ENCODE results near the gene TLE4.

The TLE4 gene

GRCh38 chr9:79570448-79571308 lies 1.1 kb upstream of the TLE4 start:
- H3K27ac ChIP-seq (ENCODE audit: insufficient read depth in 1 of 2, low read depth in 1 of 2, low read length in 2 of 2, poor library complexity in 1 of 2, severe bottlenecking in 2 of 2), result peak overlapping the region in 1 of 2 experiments; percentile 68
- peak; percentile 37 to 79 (median 68) for DNase-seq
- ChIA-PET CTCF (interaction anchor here (0.9 to 1.7 kb wide), 2 partner anchors 13 to 95 kb away, joined by 3 to 5 read pairs; no protein-coding TSS in a partner anchor), POLR2A (interaction anchor here (1.6 to 1.8 kb wide), 3 partner anchors 11 to 53 kb away, joined by 8 to 16 read pairs (median 9); no protein-coding TSS in a partner anchor)
- H3K9me3 ChIP-seq (ENCODE audit: control extremely low read depth in 1 of 5, control insufficient read depth in 4 of 5, insufficient read depth in 2 of 5, low read depth in 1 of 5, low read length in 4 of 5), result no peaks in the 10 kb centered on the region
- peaks cover 16 to 27% (median 20%) of the 10 kb centered on the region in 4 experiments for H3K4me1 ChIP-seq (ENCODE audit: control extremely low read depth in 1 of 4, control insufficient read depth in 4 of 4, insufficient read depth in 4 of 4, low read length in 3 of 4)
- H3K27me3 ChIP-seq (replicated peaks in 2 of 5; ENCODE audit: control insufficient read depth in 4 of 5, insufficient read depth in 5 of 5, low read length in 4 of 5), result peaks cover 0 to 5% (median 4%) of the 10 kb centered on the region in 5 experiments
- H3K4me3 ChIP-seq (ENCODE audit: control insufficient read depth in 1 of 7, extremely low read depth in 1 of 7, insufficient read depth in 4 of 7, low read depth in 2 of 7, low read length in 6 of 7), result peak overlapping the region; percentile 28 to 95 (median 88)
- under 1% methylated on average over 40 of the region's 69 CpGs for WGBS (ENCODE audit: insufficient coverage)
- H3K36me3 ChIP-seq (ENCODE audit: control insufficient read depth in 4 of 4, insufficient read depth in 4 of 4, low read length in 3 of 4), result peaks cover 0 to 2% (median 0%) of the 10 kb centered on the region in 4 experiments

GRCh38 chr9:79572032-79572607 lies 355 bp downstream of the TLE4 start:
- WGBS (ENCODE audit: insufficient coverage), result 0% methylated on average over 44 of the region's 48 CpGs
- DNase-seq, result peak in 1 of 3 donors; percentile 76
- H3K4me1 ChIP-seq (ENCODE audit: control extremely low read depth in 1 of 4, control insufficient read depth in 4 of 4, insufficient read depth in 4 of 4, low read length in 3 of 4), result peaks cover 18 to 34% (median 20%) of the 10 kb centered on the region in 4 experiments

DNA sequence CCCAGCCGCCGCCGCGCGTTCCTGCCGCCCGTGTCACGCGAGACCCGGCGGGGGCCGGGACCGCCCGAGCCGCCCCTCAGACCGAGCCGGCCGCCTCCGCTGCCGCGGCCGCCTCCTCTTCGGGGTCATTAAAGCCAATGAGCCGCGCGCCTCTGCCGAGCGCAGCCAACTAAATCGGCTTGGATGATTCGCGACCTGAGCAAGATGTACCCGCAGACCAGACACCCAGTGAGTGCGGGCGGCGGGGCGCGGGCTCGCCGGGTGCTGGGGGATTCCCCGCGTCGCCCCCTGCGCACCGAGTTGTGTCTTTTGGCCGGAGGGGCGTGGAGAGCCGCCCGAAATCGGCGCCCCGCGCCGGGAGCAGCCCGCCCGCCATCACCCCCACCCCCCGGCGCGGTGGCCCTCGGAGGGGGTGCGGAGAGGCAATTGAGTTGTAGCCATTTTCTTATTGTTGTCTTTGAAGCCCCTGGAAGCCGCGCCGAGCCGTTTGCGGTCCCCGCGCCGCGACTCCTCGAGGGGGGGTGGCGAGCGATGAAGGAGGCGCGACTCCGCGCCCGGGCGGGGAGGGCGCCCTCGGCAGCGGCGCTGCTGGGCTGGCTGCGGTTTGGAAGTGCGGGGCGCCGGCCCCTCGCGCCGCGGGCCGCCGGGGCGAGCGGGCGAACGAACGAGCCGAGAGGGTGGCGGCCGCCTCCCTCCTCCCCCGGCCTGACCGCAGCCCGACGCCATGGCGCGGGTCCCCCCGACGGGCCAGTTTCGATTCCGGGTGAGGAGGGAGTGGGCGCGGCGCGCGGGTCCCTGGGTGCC lies 1.0 kb downstream of the TLE4 start:
- peak; percentile 38 to 74 (median 64) for DNase-seq
- Histone ChIP-seq H3K9me3 (ENCODE audit: control extremely low read depth in 1 of 5, control insufficient read depth in 4 of 5, insufficient read depth in 2 of 5, low read depth in 1 of 5, low read length in 4 of 5) (no peaks in the 10 kb centered on the region), H3K27me3 (replicated peaks in 2 of 5; ENCODE audit: control insufficient read depth in 4 of 5, insufficient read depth in 5 of 5, low read length in 4 of 5) (peaks cover 0 to 5% (median 4%) of the 10 kb centered on the region in 5 experiments), H3K4me1 (ENCODE audit: control extremely low read depth in 1 of 4, control insufficient read depth in 4 of 4, insufficient read depth in 4 of 4, low read length in 3 of 4) (peaks cover 19 to 39% (median 22%) of the 10 kb centered on the region in 4 experiments), H3K27ac (ENCODE audit: insufficient read depth in 1 of 2, low read depth in 1 of 2, low read length in 2 of 2, poor library complexity in 1 of 2, severe bottlenecking in 2 of 2) (peak overlapping the region; percentile 88 to 93), H3K36me3 (ENCODE audit: control insufficient read depth in 4 of 4, insufficient read depth in 4 of 4, low read length in 3 of 4) (peaks cover 0 to 5% (median 3%) of the 10 kb centered on the region in 4 experiments), H3K4me3 (ENCODE audit: control insufficient read depth in 1 of 7, extremely low read depth in 1 of 7, insufficient read depth in 4 of 7, low read depth in 2 of 7, low read length in 6 of 7) (peak overlapping the region; percentile 85 to 100 (median 97))
- CTCF ChIA-PET, result interaction anchor here (1.4 to 1.7 kb wide), 2 partner anchors 11 to 32 kb away, joined by 5 read pairs; no protein-coding TSS in a partner anchor
- WGBS (ENCODE audit: insufficient coverage), result 0% methylated on average over 101 of the region's 115 CpGs
- POLR2A ChIA-PET, result interaction anchor here (0.6 to 1.8 kb wide), 6 partner anchors 9 to 114 kb away, joined by 3 to 16 read pairs (median 7); no protein-coding TSS in a partner anchor

More at GRCh38 chr9:79572032-79572607, 355 bp downstream of the TLE4 start:
- POLR2A ChIA-PET, result interaction anchor here (0.9 to 1.8 kb wide), 7 partner anchors 10 to 193 kb away, joined by 3 to 16 read pairs (median 7); no protein-coding TSS in a partner anchor
- no peaks in the 10 kb centered on the region for H3K9me3 ChIP-seq (ENCODE audit: control extremely low read depth in 1 of 5, control insufficient read depth in 4 of 5, insufficient read depth in 2 of 5, low read depth in 1 of 5, low read length in 4 of 5)
- H3K4me3 ChIP-seq (ENCODE audit: control insufficient read depth in 1 of 7, extremely low read depth in 1 of 7, insufficient read depth in 4 of 7, low read depth in 2 of 7, low read length in 6 of 7), result peak overlapping the region; percentile 85 to 100 (median 97)
- peak overlapping the region; percentile 88 to 93 for H3K27ac ChIP-seq (ENCODE audit: insufficient read depth in 1 of 2, low read depth in 1 of 2, low read length in 2 of 2, poor library complexity in 1 of 2, severe bottlenecking in 2 of 2)
- H3K27me3 ChIP-seq (replicated peaks in 2 of 5; ENCODE audit: control insufficient read depth in 4 of 5, insufficient read depth in 5 of 5, low read length in 4 of 5), result peaks cover 0 to 5% (median 4%) of the 10 kb centered on the region in 5 experiments
- H3K36me3 ChIP-seq (ENCODE audit: control insufficient read depth in 4 of 4, insufficient read depth in 4 of 4, low read length in 3 of 4), result peaks cover 0 to 5% (median 3%) of the 10 kb centered on the region in 4 experiments
- CTCF ChIA-PET, result interaction anchor here (1.1 to 1.7 kb wide), 4 partner anchors 11 to 48 kb away, joined by 3 to 5 read pairs (median 4); no protein-coding TSS in a partner anchor

DNA sequence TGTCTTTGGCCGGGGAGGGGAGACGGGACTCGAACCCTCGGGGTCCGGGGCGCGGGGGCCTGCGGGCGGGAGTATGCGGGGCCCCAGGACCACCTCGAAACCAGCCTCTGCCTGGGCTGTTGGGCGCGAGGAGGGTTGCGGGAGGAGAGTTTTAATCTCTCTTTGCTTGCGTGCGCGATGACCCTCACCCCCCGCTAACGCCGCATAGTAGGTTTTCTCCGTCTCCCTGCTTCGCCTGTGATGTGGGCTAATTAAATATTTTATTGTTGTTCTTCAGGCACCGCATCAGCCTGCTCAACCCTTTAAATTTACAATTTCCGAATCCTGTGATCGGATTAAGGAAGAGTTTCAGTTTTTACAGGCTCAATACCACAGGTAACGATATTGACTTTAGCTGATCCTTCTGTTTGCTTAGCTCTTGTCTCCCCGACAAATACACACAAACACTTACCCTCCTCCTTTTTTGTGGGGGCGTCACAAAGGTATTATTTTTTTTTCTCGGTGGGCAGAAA lies 1.7 kb downstream of the TLE4 start:
- no peaks in the 10 kb centered on the region for H3K9me3 ChIP-seq (ENCODE audit: control extremely low read depth in 1 of 5, control insufficient read depth in 4 of 5, insufficient read depth in 2 of 5, low read depth in 1 of 5, low read length in 4 of 5)
- peak overlapping the region; percentile 85 to 100 (median 97) for H3K4me3 ChIP-seq (ENCODE audit: control insufficient read depth in 1 of 7, extremely low read depth in 1 of 7, insufficient read depth in 4 of 7, low read depth in 2 of 7, low read length in 6 of 7)
- peaks cover 20 to 46% (median 27%) of the 10 kb centered on the region in 4 experiments for H3K4me1 ChIP-seq (ENCODE audit: control extremely low read depth in 1 of 4, control insufficient read depth in 4 of 4, insufficient read depth in 4 of 4, low read length in 3 of 4)
- H3K36me3 ChIP-seq (ENCODE audit: control insufficient read depth in 4 of 4, insufficient read depth in 4 of 4, low read length in 3 of 4), result peaks cover 0 to 5% (median 3%) of the 10 kb centered on the region in 4 experiments
- 0% methylated on average over 10 of the region's 29 CpGs for WGBS (ENCODE audit: insufficient coverage)
- ChIA-PET POLR2A (interaction anchor here (0.6 to 1.1 kb wide), 2 partner anchors 51 to 58 kb away, joined by 3 to 5 read pairs; no protein-coding TSS in a partner anchor), CTCF (no interaction called here)
- no peak for DNase-seq
- H3K27me3 ChIP-seq (replicated peaks in 2 of 5; ENCODE audit: control insufficient read depth in 4 of 5, insufficient read depth in 5 of 5, low read length in 4 of 5), result peaks cover 0 to 5% (median 4%) of the 10 kb centered on the region in 5 experiments
- H3K27ac ChIP-seq (ENCODE audit: insufficient read depth in 1 of 2, low read depth in 1 of 2, low read length in 2 of 2, poor library complexity in 1 of 2, severe bottlenecking in 2 of 2), result peak overlapping the region; percentile 58 to 93

- Histone ChIP-seq H3K27ac (ENCODE audit: insufficient read depth in 1 of 2, low read depth in 1 of 2, low read length in 2 of 2, poor library complexity in 1 of 2, severe bottlenecking in 2 of 2) (peak overlapping the region in 1 of 2 experiments; percentile 93), H3K27me3 (replicated peaks in 2 of 5; ENCODE audit: control insufficient read depth in 4 of 5, insufficient read depth in 5 of 5, low read length in 4 of 5) (peaks cover 0 to 5% (median 4%) of the 10 kb centered on the region in 5 experiments), H3K9me3 (ENCODE audit: control extremely low read depth in 1 of 5, control insufficient read depth in 4 of 5, insufficient read depth in 2 of 5, low read depth in 1 of 5, low read length in 4 of 5) (no peaks in the 10 kb centered on the region), H3K4me3 (ENCODE audit: control insufficient read depth in 1 of 7, extremely low read depth in 1 of 7, insufficient read depth in 4 of 7, low read depth in 2 of 7, low read length in 6 of 7) (peak overlapping the region in 6 of 7 experiments; percentile 85 to 100 (median 92)), H3K36me3 (ENCODE audit: control insufficient read depth in 4 of 4, insufficient read depth in 4 of 4, low read length in 3 of 4) (peaks cover 0 to 5% (median 3%) of the 10 kb centered on the region in 4 experiments), H3K4me1 (ENCODE audit: control extremely low read depth in 1 of 4, control insufficient read depth in 4 of 4, insufficient read depth in 4 of 4, low read length in 3 of 4) (peaks cover 20 to 50% (median 26%) of the 10 kb centered on the region in 4 experiments)
- ChIA-PET POLR2A (interaction anchor here (0.6 to 1.1 kb wide), 2 partner anchors 28 to 50 kb away, joined by 5 read pairs; no protein-coding TSS in a partner anchor), CTCF (interaction anchor here (0.6 kb wide), 1 partner anchor 184 kb away, joined by 4 read pairs; no protein-coding TSS in a partner anchor)
- WGBS (ENCODE audit: insufficient coverage), result no CpG with 5 or more reads among the region's 5 CpGs
- DNase-seq, result no peak
Measured at GRCh38 chr9:79574136-79574535, 2.4 kb downstream of the TLE4 start.

GRCh38 chr9:79574781-79575180 lies 3.0 kb downstream of the TLE4 start:
- ChIA-PET POLR2A (interaction anchor here (0.6 to 1.1 kb wide), 2 partner anchors 27 to 49 kb away, joined by 5 read pairs; no protein-coding TSS in a partner anchor), CTCF (interaction anchor here (0.6 to 1.0 kb wide), 3 partner anchors 13 to 183 kb away, joined by 3 to 4 read pairs (median 3); no protein-coding TSS in a partner anchor)
- WGBS (ENCODE audit: insufficient coverage), result 89% methylated on average over 3 of the region's 3 CpGs
- Histone ChIP-seq H3K9me3 (ENCODE audit: control extremely low read depth in 1 of 5, control insufficient read depth in 4 of 5, insufficient read depth in 2 of 5, low read depth in 1 of 5, low read length in 4 of 5) (no peaks in the 10 kb centered on the region), H3K4me3 (ENCODE audit: control insufficient read depth in 1 of 7, extremely low read depth in 1 of 7, insufficient read depth in 4 of 7, low read depth in 2 of 7, low read length in 6 of 7) (peak overlapping the region in 3 of 7 experiments; percentile 85 to 100 (median 98)), H3K27me3 (replicated peaks in 2 of 5; ENCODE audit: control insufficient read depth in 4 of 5, insufficient read depth in 5 of 5, low read length in 4 of 5) (peaks cover 0 to 5% (median 4%) of the 10 kb centered on the region in 5 experiments), H3K4me1 (ENCODE audit: control extremely low read depth in 1 of 4, control insufficient read depth in 4 of 4, insufficient read depth in 4 of 4, low read length in 3 of 4) (peaks cover 20 to 52% (median 26%) of the 10 kb centered on the region in 4 experiments), H3K36me3 (ENCODE audit: control insufficient read depth in 4 of 4, insufficient read depth in 4 of 4, low read length in 3 of 4) (peaks cover 2 to 5% (median 3%) of the 10 kb centered on the region in 4 experiments), H3K27ac (ENCODE audit: insufficient read depth in 1 of 2, low read depth in 1 of 2, low read length in 2 of 2, poor library complexity in 1 of 2, severe bottlenecking in 2 of 2) (no peak overlapping the region)
- DNase-seq, result no peak
